Type B pancreatic cell (in vitro differentiated cells): ENCODE data around the gene SERAC1. TPM values are rescaled to one million over a fixed set of nuclear protein-coding genes. Genes with fewer than 3 reads are reported as not detected.

Source experiments
- DNase-seq: peaks from one replicate; pipeline ENCODE4 v3.0.0; 2021; ENCODE audit warnings: mixed read lengths; ENCODE audit not compliant: unreplicated experiment; ENCODE audit errors: extremely low spot score
- H3K27ac Mint-ChIP-seq: 2 replicates; pipeline ENCODE4 v1.8.0; 2021; ENCODE audit warnings: mild to moderate bottlenecking, mixed read lengths
- H3K27me3 Mint-ChIP-seq: 2 replicates; pipeline ENCODE4 v1.8.0; 2021; ENCODE audit warnings: mixed read lengths
- H3K36me3 Mint-ChIP-seq: 2 replicates; pipeline ENCODE4 v1.8.0; 2021; ENCODE audit warnings: mixed read lengths
- H3K4me1 Mint-ChIP-seq: one replicate; pipeline ENCODE4 v1.8.0; 2021; ENCODE audit warnings: mixed read lengths; ENCODE audit not compliant: unreplicated experiment
- H3K4me3 Mint-ChIP-seq: 2 replicates; pipeline ENCODE4 v1.8.0; 2021; ENCODE audit warnings: mild to moderate bottlenecking, mixed read lengths
- H3K9me3 Mint-ChIP-seq: 2 replicates; pipeline ENCODE4 v1.8.0; 2021; ENCODE audit warnings: mixed read lengths
- CTCF ChIP-seq: fragments of 200-600 bp; sonication (generic); conservative IDR thresholded peaks from 2 replicates; pipeline ENCODE4 v1.5.0; 2021; ENCODE audit warnings: antibody characterized with exemption, mild to moderate bottlenecking
- total RNA-seq: library from RNA; stranded (reverse); gene quantifications from 2 replicates; pipeline ENCODE4 v1.2.1, GENCODE V29; 2021; ENCODE audit warnings: low replicate concordance

SERAC1 gene
- total RNA-seq, 1 donor from 2014 or later = 11.2 TPM

- no peaks in the 10 kb centered on the region for H3K27me3 Mint-ChIP-seq
- peaks cover 6% of the 10 kb centered on the region for H3K4me1 Mint-ChIP-seq
- H3K9me3 Mint-ChIP-seq = no peaks in the 10 kb centered on the region
- no peaks in the 10 kb centered on the region for H3K36me3 Mint-ChIP-seq
- H3K27ac Mint-ChIP-seq = no peak overlapping the region
- H3K4me3 Mint-ChIP-seq = no peak overlapping the region
- no peak for TF ChIP-seq CTCF
- no peak for DNase-seq
Measured at GRCh38 chr6:158061361-158061708, 106.7 kb downstream of the SERAC1 start.

- DNase-seq = no peak
- no peak for TF ChIP-seq CTCF
- Mint-ChIP-seq H3K36me3 (no peaks in the 10 kb centered on the region), H3K4me3 (peak overlapping the region; percentile 74), H3K4me1 (peaks cover 6% of the 10 kb centered on the region), H3K27ac (peak overlapping the region; percentile 96), H3K27me3 (no peaks in the 10 kb centered on the region), H3K9me3 (no peaks in the 10 kb centered on the region)
Measured at GRCh38 chr6:158060455-158061360, 107.4 kb downstream of the SERAC1 start.

Other genes with a start within 250 kb of the SERAC1 start
- 17.0 and 31.2 TPM in 2 replicates for gene SYNJ2, start 186.4 kb downstream of the SERAC1 start, total RNA-seq
- gene GTF2H5, start 88 bp upstream of the SERAC1 start, total RNA-seq = 27.3 and 29.9 TPM in 2 replicates
- gene TULP4, start 144.2 kb upstream of the SERAC1 start, total RNA-seq = 94.1 and 109 TPM in 2 replicates